ENCODE results near the gene DUOX1. TPM values are rescaled to one million over a fixed set of nuclear protein-coding genes. Genes with fewer than 3 reads are reported as not detected.

The DUOX1 gene
- total RNA-seq, 1 experiment from 2014 or later = 19.6 TPM

DNA sequence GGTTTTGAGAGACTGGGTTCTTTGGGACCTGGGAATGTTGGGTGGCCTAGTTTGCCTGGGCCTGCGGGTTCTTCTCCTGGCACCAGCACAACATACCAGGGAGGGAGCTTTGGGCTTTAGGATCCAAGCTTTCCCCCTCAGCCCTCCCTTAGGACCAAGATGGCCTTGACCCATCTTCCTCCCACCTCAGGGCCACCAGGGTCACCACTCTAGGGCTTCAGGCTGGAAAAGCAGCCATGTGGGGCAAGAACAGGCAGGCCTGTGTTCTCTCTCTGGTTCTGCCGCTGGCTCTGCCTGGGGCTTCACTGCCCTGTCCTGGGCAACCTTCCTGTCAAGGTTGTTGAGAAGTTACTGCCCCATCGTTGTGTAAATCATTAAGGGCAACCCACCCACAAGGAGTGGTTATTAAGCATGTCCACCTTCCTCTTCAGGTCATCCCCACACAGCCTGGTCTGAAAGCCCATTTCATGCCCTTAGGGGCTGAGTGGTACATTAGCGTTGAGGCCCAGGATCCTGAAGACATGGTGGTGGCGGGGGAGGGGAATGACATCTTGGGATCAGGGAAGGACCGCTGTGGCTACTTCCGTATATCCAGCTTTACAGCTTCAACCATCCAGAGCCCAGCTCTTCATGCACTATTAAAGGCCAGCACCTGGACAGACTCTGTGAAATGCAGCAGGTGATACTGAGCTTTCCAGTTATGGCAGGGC, 652 bp downstream of the DUOX1 start:
- H3K9me3 ChIP-seq (ENCODE audit: control insufficient read depth in 1 of 2, insufficient read depth in 1 of 2, low read depth in 1 of 2, low read length in 2 of 2) = no peaks in the 10 kb centered on the region
- H3K79me2 ChIP-seq (ENCODE audit: insufficient read depth, low read length) = no peaks in the 10 kb centered on the region
- peak overlapping the region; percentile 62 for H3K9ac ChIP-seq (ENCODE audit: low read length)
- POLR2A ChIA-PET = interaction anchor here (0.7 to 2.8 kb wide), 2 partner anchors 12 to 33 kb away, joined by 3 to 5 read pairs; no protein-coding TSS in a partner anchor
- TF ChIP-seq SIN3A (IDR thresholded peaks at IDR 0.05; ENCODE audit: low read depth) = no peak
- no peak for TF ChIP-seq ZNF274 (IDR thresholded peaks at IDR 0.05; ENCODE audit: low read depth, low read length)
- no peak for TF ChIP-seq TCF7L2 (IDR thresholded peaks at IDR 0.05; ENCODE audit: borderline replicate concordance, extremely low read depth, insufficient read depth, insufficient read length)
- no peak for TF ChIP-seq YY1 (IDR thresholded peaks at IDR 0.05; ENCODE audit: extremely low read depth, insufficient replicate concordance, low read depth, low read length)
- TF ChIP-seq CBX3 (IDR thresholded peaks at IDR 0.05; ENCODE audit: low read depth) = no peak
- TF ChIP-seq POLR2A (IDR thresholded peaks at IDR 0.05; ENCODE audit: borderline replicate concordance, extremely low read depth, insufficient read depth, insufficient read length) = no peak
- no peak for TF ChIP-seq CEBPB (IDR thresholded peaks at IDR 0.05; ENCODE audit: low read depth)
- TF ChIP-seq EZH2 (IDR thresholded peaks at IDR 0.05) = no peak
- TF ChIP-seq SRF (IDR thresholded peaks at IDR 0.05; ENCODE audit: low read depth) = no peak
- TF ChIP-seq ZFX (IDR thresholded peaks at IDR 0.05) = no peak
- TF ChIP-seq, protein P1, sequence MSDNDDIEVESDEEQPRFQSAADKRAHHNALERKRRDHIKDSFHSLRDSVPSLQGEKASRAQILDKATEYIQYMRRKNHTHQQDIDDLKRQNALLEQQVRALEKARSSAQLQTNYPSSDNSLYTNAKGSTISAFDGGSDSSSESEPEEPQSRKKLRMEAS (IDR thresholded peaks at IDR 0.05) = no peak
- TF ChIP-seq SP1 (IDR thresholded peaks at IDR 0.05; ENCODE audit: low read depth) = no peak
- no peak for TF ChIP-seq POLR2AphosphoS5 (IDR thresholded peaks at IDR 0.05; ENCODE audit: low read depth, low read length)
- TF ChIP-seq, protein P2, sequence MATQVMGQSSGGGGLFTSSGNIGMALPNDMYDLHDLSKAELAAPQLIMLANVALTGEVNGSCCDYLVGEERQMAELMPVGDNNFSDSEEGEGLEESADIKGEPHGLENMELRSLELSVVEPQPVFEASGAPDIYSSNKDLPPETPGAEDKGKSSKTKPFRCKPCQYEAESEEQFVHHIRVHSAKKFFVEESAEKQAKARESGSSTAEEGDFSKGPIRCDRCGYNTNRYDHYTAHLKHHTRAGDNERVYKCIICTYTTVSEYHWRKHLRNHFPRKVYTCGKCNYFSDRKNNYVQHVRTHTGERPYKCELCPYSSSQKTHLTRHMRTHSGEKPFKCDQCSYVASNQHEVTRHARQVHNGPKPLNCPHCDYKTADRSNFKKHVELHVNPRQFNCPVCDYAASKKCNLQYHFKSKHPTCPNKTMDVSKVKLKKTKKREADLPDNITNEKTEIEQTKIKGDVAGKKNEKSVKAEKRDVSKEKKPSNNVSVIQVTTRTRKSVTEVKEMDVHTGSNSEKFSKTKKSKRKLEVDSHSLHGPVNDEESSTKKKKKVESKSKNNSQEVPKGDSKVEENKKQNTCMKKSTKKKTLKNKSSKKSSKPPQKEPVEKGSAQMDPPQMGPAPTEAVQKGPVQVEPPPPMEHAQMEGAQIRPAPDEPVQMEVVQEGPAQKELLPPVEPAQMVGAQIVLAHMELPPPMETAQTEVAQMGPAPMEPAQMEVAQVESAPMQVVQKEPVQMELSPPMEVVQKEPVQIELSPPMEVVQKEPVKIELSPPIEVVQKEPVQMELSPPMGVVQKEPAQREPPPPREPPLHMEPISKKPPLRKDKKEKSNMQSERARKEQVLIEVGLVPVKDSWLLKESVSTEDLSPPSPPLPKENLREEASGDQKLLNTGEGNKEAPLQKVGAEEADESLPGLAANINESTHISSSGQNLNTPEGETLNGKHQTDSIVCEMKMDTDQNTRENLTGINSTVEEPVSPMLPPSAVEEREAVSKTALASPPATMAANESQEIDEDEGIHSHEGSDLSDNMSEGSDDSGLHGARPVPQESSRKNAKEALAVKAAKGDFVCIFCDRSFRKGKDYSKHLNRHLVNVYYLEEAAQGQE (IDR thresholded peaks at IDR 0.05; ENCODE audit: low read depth) = no peak
- TF ChIP-seq EZH2phosphoT487 (IDR thresholded peaks at IDR 0.05; ENCODE audit: borderline replicate concordance) = no peak
- TF ChIP-seq EGR1 (IDR thresholded peaks at IDR 0.05; ENCODE audit: low read depth) = no peak
- TF ChIP-seq, protein P3, sequence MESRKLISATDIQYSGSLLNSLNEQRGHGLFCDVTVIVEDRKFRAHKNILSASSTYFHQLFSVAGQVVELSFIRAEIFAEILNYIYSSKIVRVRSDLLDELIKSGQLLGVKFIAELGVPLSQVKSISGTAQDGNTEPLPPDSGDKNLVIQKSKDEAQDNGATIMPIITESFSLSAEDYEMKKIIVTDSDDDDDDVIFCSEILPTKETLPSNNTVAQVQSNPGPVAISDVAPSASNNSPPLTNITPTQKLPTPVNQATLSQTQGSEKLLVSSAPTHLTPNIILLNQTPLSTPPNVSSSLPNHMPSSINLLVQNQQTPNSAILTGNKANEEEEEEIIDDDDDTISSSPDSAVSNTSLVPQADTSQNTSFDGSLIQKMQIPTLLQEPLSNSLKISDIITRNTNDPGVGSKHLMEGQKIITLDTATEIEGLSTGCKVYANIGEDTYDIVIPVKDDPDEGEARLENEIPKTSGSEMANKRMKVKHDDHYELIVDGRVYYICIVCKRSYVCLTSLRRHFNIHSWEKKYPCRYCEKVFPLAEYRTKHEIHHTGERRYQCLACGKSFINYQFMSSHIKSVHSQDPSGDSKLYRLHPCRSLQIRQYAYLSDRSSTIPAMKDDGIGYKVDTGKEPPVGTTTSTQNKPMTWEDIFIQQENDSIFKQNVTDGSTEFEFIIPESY (IDR thresholded peaks at IDR 0.05; ENCODE audit: extremely low read depth, insufficient replicate concordance, low read length) = no peak
- CTCF ChIA-PET = interaction anchor here (0.9 to 6.0 kb wide), 4 partner anchors 9 to 327 kb away, joined by 3 to 40 read pairs (median 4); no protein-coding TSS in a partner anchor
- TSS peak; percentile 53 for BruUV-seq (replicated peaks)
- H3K4me1 ChIP-seq (ENCODE audit: control insufficient read depth in 1 of 2, insufficient read depth in 2 of 2, low read length in 2 of 2) = peaks cover 7 to 12% of the 10 kb centered on the region in 2 experiments; a peak in 3 of 4 replicates
- no peak for DNase-seq (ENCODE audit: low read depth, low spot score)
- peak overlapping the region; percentile 87 for H3K4me2 ChIP-seq (ENCODE audit: low read length)
- H3K9me2 ChIP-seq (ENCODE audit: insufficient read depth) = no peaks in the 10 kb centered on the region
- H3K27ac ChIP-seq (ENCODE audit: low read depth, low read length) = peak overlapping the region; percentile 40; the same call in 1 of the 2 replicates
- no peak for ATAC-seq
- H4K20me1 ChIP-seq (ENCODE audit: insufficient read depth) = no peaks in the 10 kb centered on the region
- no peak overlapping the region for H2AFZ ChIP-seq (ENCODE audit: low read depth, low read length, poor library complexity, severe bottlenecking)
- intact Hi-C loops (cut with micrococcal nuclease) = no loop called here
- peak overlapping the region; percentile 67 to 68 for H3K4me3 ChIP-seq (replicated peaks in 1 of 2; ENCODE audit: low read depth in 1 of 2, low read length in 2 of 2)
- no peaks in the 10 kb centered on the region for H3K27me3 ChIP-seq (ENCODE audit: insufficient read depth, low read length)
- RAD21 ChIA-PET (ENCODE audit: low non-redundant PET in 1 of 2, low total read pairs in 2 of 2, uncharacterized antibody in 2 of 2, unreplicated experiment in 2 of 2) = no interaction called here
- H3K36me3 ChIP-seq (ENCODE audit: control insufficient read depth in 1 of 2, insufficient read depth in 2 of 2, low read length in 2 of 2) = no peaks in the 10 kb centered on the region

All from HCT116 (cell line).